Measurements from ENCODE around the gene POU2AF1. TPM values are rescaled to one million over a fixed set of nuclear protein-coding genes. Genes with fewer than 3 reads are reported as not detected.

The POU2AF1 gene
- total RNA-seq, 1 experiment from 2014 or later: 0.22 TPM

DNA sequence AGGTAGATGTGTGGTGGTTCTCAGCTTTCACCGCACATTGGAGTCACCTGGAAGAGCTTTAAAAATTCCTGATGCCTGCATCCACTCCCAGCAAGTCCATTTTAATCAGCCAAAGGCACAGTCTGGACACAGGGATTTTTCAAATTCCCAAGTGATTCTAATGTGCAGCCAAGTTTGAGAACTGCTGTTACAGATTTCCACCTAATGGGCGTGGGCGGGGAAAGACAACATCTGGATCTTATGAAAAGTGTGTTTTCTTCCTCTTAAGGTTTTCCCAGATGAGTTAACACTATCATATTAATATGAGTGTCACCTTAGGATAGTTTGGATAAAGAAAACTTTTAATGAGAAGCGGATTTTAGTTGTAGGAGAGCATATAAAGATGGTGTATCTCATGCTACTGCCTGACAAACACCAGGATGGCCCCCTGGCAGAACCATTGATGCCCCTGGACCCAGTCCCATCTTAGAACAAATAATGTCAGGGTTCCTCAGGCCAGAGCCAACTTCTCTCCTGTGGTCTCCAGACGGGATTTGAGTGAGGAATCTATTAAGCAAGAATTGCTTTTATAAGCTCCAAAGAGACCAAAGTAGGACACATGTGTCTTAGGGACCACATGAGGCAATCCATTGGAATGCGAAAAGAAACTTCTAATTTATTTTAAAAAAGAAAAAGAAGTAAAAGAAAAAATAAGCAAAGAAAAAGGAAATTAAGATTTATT lies 31.9 kb downstream of the POU2AF1 start (continued):
- no peak for TF ChIP-seq ZNF532 (CRISPR knock-in tag; IDR thresholded peaks at IDR 0.05; ENCODE audit: borderline replicate concordance)
- TF ChIP-seq, protein P1, sequence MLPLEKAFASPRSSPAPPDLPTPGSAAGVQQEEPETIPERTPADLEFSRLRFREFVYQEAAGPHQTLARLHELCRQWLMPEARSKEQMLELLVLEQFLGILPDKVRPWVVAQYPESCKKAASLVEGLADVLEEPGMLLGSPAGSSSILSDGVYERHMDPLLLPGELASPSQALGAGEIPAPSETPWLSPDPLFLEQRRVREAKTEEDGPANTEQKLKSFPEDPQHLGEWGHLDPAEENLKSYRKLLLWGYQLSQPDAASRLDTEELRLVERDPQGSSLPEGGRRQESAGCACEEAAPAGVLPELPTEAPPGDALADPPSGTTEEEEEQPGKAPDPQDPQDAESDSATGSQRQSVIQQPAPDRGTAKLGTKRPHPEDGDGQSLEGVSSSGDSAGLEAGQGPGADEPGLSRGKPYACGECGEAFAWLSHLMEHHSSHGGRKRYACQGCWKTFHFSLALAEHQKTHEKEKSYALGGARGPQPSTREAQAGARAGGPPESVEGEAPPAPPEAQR (CRISPR knock-in tag; IDR thresholded peaks at IDR 0.05): no peak
- no peak for TF ChIP-seq JAZF1 (CRISPR knock-in tag; IDR thresholded peaks at IDR 0.05)
- no peak for TF ChIP-seq NR3C1 (CRISPR knock-in tag; conservative IDR thresholded peaks at IDR 0.05; ENCODE audit: low read depth)
- TF ChIP-seq ERG (CRISPR knock-in tag; IDR thresholded peaks at IDR 0.05): no peak
- no peak for TF ChIP-seq FOXK1 (CRISPR knock-in tag; IDR thresholded peaks at IDR 0.05)

GRCh38 chr11:111344032-111344431 lies 35.0 kb downstream of the POU2AF1 start:
- TF ChIP-seq TEAD1 (CRISPR knock-in tag; IDR thresholded peaks at IDR 0.05): no peak
- TF ChIP-seq, protein P1 (CRISPR knock-in tag; IDR thresholded peaks at IDR 0.05): no peak
- TF ChIP-seq, protein P2, sequence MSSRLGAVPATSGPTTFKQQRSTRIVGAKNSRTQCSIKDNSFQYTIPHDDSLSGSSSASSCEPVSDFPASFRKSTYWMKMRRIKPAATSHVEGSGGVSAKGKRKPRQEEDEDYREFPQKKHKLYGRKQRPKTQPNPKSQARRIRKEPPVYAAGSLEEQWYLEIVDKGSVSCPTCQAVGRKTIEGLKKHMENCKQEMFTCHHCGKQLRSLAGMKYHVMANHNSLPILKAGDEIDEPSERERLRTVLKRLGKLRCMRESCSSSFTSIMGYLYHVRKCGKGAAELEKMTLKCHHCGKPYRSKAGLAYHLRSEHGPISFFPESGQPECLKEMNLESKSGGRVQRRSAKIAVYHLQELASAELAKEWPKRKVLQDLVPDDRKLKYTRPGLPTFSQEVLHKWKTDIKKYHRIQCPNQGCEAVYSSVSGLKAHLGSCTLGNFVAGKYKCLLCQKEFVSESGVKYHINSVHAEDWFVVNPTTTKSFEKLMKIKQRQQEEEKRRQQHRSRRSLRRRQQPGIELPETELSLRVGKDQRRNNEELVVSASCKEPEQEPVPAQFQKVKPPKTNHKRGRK (CRISPR knock-in tag; IDR thresholded peaks at IDR 0.05; ENCODE audit: borderline replicate concordance): no peak
- TF ChIP-seq, protein P3, sequence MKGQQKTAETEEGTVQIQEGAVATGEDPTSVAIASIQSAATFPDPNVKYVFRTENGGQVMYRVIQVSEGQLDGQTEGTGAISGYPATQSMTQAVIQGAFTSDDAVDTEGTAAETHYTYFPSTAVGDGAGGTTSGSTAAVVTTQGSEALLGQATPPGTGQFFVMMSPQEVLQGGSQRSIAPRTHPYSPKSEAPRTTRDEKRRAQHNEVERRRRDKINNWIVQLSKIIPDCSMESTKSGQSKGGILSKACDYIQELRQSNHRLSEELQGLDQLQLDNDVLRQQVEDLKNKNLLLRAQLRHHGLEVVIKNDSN (CRISPR knock-in tag; IDR thresholded peaks at IDR 0.05): no peak
- no peak for TF ChIP-seq FOXK1 (CRISPR knock-in tag; IDR thresholded peaks at IDR 0.05)
- no peak for TF ChIP-seq ZNF138 (CRISPR knock-in tag; conservative IDR thresholded peaks at IDR 0.05)
- TF ChIP-seq PRRX2 (CRISPR knock-in tag; IDR thresholded peaks at IDR 0.05): no peak
- TF ChIP-seq OVOL2 (CRISPR knock-in tag; IDR thresholded peaks at IDR 0.05; ENCODE audit: borderline replicate concordance): no peak
- no peak for TF ChIP-seq RORB (CRISPR knock-in tag; IDR thresholded peaks at IDR 0.05)
- TF ChIP-seq, protein P4, sequence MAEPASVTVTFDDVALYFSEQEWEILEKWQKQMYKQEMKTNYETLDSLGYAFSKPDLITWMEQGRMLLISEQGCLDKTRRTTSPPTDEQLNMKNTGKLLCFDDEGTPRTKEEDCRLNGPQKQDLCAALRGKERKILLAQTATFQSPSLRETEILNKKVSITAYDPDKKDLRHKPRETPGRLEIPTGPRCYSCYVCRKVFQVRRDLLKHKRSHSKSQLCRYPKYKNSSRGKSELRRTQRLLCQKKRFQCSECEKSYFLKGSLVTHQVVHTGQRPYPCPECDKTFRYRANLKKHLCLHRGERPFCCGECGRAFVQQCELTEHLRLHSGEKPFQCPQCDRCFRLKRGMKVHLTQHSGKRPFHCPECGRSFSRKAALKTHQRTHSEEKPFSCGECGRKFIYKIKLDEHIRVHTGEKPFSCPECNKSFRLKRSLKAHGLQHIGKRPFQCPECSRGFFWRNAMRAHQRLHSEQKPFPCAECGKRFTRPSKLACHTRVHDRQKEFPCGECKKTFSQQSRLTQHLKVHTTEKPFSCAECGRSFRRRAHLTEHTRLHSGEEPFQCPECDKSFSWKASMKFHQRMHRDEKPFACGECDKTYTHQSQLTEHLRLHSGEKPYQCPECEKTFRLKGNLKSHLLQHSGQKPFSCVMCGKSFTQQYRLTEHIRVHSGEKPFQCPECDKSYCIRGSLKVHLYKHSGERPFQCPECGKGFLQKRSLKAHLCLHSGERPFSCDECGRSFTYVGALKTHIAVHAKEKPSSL (CRISPR knock-in tag; conservative IDR thresholded peaks at IDR 0.05): no peak
- TF ChIP-seq NFATC4 (CRISPR knock-in tag; IDR thresholded peaks at IDR 0.05): no peak
- TF ChIP-seq KAT7 (CRISPR knock-in tag; IDR thresholded peaks at IDR 0.05; ENCODE audit: borderline replicate concordance): no peak
- TF ChIP-seq, protein P5, sequence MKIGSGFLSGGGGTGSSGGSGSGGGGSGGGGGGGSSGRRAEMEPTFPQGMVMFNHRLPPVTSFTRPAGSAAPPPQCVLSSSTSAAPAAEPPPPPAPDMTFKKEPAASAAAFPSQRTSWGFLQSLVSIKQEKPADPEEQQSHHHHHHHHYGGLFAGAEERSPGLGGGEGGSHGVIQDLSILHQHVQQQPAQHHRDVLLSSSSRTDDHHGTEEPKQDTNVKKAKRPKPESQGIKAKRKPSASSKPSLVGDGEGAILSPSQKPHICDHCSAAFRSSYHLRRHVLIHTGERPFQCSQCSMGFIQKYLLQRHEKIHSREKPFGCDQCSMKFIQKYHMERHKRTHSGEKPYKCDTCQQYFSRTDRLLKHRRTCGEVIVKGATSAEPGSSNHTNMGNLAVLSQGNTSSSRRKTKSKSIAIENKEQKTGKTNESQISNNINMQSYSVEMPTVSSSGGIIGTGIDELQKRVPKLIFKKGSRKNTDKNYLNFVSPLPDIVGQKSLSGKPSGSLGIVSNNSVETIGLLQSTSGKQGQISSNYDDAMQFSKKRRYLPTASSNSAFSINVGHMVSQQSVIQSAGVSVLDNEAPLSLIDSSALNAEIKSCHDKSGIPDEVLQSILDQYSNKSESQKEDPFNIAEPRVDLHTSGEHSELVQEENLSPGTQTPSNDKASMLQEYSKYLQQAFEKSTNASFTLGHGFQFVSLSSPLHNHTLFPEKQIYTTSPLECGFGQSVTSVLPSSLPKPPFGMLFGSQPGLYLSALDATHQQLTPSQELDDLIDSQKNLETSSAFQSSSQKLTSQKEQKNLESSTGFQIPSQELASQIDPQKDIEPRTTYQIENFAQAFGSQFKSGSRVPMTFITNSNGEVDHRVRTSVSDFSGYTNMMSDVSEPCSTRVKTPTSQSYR (CRISPR knock-in tag; IDR thresholded peaks at IDR 0.05): no peak
- Mint-ChIP-seq H3K36me3 (peaks cover 10% of the 10 kb centered on the region), H3K27ac (peak overlapping the region; percentile 47), H3K9me3 (peaks cover 13% of the 10 kb centered on the region), H3K4me3 (no peak overlapping the region), H3K27me3 (ENCODE audit: low read depth) (no peaks in the 10 kb centered on the region), H3K4me1 (0 out of 2 replicates have a peak, but pooled peaks cover 2% of the 10 kb centered on the region)
- ChIA-PET POLR2A (no interaction called here), CTCF (no interaction called here)
- ATAC-seq (no peak), DNase-seq (ENCODE audit: low spot score) (no peak)
